DMS79 treated with DMSO at 0.1 percent for 48 hours (cell line): ENCODE results near the gene GJC2.

Source experiments
- DNase-seq: peaks from one replicate; lab custom pipeline; 2025; lab: John Stamatoyannopoulos, UW

The GJC2 gene

DNA sequence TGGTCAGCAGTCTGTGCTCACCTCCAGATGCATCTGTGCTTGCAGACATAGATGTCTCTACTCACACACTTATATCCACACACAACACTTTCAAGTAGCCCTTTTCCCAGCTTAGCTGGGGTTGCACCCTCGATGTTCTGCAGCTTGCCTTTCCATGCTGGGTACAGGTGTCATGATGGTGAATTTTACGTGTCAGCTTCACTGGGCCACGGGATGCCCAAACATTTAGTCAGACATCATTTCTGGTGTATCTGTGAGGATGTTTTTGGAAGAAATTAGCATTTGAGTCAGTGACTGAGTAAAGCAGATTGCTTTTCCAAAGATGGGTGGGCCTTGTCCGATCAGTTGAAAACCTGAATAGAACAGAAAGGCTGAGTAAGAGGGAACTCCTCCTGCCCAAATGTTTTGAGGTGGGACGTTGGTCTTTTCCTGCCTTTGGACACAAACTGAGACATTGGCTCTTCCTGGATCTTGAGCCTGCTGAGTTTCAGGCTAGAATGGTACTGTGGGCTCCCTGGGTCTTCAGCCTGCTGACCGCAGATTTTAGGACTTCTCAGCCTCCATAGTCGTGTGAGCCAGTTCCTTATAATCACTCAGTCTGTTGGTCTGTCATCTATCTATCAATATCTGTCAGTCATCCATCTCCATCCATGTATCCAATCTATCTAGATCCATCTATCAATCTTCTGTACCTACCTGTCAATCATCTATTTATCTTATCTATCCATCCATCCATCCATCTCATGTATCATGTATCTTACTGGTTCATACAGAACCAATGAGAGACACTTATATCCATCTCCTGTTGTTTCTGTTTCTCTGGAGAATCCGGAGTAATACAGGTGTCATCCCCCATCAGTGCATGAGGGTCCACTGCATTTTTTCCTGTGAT lies 45.4 kb downstream of the GJC2 start:
- DNase-seq: no peak

- no peak for DNase-seq
Observed at GRCh38 chr1:228197555-228198147, 47.9 kb downstream of the GJC2 start.

DNA sequence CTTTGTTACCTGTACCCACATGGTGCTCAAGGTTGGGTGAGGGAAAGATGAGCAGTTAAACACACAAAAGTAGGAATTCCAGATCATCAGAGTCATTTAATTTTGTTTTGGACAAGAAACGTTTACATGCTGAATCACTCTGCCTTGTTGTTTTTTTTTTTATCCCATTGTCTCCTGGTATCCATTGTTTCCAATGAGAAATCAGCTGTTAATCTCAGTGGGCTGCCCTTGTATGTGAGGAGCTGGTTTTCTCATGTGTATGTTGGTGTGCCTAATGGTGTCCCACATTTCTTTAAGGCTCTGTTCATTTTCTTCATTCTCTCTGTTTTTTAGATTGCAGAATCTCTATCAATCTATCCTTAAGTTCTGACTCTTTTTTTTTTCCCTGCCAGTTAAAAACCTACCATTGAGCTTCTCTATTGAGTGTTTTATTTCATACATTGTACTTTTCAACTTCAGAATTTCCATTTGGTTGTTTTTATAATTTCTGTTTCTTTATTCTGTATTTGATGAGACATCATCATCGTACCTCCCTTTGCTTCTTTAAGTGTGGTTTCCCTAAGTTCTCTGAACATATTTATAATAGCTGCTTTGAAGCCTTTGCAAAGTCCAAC lies 49.4 kb downstream of the GJC2 start:
- no peak for DNase-seq

- DNase-seq: no peak
Observed at GRCh38 chr1:228204958-228205357, 55.2 kb downstream of the GJC2 start.

DNA sequence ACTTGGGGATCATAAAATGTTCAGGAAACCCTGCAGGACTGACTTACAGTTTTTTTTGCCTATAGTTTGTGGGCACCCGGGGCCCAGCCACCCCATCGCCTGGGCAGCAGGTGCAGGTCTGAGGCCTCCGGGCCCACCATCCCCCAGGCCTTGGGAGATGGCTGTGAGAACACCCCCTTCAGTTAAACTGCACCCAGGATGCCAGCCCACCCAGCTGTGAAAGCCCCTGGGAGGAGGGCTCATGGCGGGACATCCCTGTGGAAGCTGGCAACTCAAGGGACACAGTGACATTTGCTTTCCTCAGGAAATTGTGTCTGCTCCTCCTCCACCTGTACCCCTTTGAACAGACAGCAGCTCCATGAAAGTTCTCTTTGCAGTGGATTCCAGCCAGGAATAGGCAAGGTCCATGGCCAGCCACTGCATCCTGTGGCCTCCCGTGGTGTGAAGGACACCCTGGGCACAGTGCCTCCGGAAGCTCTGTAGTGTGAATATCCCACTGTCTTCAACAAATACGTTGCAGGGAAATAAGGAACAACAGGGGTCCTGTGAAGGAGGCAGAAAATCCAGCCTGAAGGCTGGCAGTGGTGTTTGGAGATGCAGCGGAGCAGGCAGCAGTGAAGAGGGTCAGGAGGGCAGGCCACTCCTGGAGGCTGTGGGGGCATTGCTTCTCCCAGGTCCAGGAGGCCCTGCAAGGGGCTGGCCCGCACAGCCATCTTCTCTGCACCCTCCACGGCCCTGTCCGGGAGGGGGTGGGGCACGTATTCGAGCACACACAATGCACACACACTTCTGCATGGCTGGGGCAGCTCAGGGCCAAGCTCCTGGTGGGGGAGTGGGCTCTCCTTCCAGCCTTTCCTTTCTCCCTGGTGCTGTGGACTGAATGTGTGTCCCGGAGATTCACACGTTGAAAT lies 56.1 kb downstream of the GJC2 start:
- peak; percentile 5 for DNase-seq

DNA sequence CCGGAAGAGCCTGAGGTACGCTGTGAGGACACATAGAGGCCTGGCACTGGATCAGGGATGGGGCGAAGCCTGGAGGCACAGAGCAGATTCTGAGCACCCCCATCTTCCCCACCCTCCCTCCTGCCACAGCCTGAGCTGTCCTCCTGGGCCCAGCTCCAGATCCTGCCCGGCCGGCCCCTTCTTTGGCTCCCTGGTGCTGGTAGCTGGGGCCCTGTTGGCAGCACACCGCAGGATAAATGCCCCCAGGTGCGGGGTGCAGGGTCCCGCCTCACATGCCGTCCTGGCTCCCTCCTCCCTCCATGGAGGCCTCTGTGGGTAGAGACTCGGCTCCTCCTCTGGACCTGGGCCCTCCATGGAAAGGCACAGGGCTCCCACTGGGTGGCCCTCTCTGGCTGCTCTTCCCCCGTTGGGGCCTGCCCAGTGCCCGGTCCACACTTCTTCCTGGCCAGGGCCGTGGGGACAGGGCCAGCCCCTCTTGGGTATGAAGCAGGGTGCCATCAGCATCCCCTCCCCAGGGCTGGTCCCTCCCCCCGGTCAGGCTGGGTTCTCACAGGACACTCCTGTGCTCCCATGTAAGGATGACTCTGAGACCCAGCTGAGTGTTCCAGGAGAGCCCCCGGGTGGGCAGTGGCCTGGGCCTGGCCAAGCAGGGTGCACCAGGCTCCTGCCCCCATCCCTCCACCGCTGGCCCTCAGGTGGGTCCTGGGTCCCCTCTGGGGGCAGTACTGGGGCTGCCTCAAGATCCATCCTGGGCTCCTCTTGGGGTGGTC lies 57.0 kb downstream of the GJC2 start:
- no peak for DNase-seq

DNA sequence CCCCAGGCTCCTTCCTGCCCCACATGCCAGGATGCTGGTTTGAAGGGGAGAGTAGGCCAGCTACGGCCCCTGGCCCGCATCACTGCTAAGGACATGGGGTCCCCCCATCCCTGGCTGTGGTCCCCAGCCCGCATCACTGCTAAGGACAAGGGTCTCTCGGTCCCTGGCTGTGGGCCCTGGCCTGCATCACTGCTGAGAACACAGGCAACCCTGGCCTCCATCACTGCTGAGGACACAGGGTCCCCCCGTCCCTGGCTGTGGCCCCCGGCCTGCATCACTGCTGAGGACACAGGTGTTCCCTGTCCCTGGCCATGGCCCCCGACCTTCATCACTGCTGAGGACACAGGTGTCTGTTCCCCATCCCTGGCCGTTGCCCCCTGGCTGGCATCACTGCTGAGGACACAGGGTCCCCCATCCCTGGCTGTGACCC lies 57.7 kb downstream of the GJC2 start:
- DNase-seq: no peak

DNA sequence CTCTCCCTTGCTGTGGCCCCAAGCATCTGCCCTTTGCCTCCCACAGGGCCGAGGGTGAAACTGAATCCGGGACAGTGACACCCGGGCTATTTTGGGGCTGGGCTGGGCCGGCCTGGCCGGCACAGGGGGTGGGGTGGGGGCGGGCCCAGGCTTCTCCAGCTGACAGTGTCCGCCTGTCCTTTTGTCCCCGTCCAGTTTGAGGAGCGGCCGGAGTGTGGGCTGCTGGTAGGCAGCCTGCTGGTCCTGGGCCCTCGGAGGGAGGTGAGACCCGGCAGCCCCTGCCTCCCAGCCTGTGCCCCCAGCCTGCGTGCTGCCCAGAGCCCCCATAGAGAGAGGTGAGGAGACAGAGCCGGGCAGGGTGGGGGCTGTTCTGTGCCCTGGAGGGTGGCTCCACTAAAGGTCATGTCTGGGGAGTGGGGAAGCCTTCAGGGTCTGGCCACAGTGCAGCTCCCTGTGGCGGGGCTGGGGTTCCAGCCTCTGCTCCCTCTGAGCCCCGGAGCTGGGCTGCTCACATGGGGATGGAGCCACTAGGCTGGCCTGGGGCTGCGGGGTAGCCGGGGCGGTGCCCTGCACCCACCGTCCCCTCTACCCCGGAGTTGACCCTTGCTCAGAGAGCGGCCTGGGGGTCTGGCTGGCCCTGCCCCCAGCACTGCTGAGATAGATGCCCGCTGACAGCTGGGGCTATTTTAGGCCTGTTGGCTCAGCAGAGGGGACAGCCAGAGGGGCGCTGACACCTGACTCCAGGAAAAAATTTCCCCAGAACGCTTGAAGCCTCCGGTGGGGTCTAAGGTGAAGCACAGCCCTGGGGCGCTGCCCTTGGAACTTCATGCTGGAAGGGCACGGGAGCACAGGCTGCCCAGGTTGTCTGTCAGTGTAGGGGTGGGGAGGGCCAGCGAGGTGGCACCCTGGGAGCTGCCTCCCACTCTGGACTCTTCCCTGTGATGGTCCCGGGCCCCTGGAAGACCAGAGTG lies 58.4 kb downstream of the GJC2 start, which contains the start of gene OBSCN:
OBSCN (plus strand) TSS at position 194 of the 971 bp plus-strand sequence. CDS start 3,740 bp downstream, outside the sequence.
- no peak for DNase-seq

DNA sequence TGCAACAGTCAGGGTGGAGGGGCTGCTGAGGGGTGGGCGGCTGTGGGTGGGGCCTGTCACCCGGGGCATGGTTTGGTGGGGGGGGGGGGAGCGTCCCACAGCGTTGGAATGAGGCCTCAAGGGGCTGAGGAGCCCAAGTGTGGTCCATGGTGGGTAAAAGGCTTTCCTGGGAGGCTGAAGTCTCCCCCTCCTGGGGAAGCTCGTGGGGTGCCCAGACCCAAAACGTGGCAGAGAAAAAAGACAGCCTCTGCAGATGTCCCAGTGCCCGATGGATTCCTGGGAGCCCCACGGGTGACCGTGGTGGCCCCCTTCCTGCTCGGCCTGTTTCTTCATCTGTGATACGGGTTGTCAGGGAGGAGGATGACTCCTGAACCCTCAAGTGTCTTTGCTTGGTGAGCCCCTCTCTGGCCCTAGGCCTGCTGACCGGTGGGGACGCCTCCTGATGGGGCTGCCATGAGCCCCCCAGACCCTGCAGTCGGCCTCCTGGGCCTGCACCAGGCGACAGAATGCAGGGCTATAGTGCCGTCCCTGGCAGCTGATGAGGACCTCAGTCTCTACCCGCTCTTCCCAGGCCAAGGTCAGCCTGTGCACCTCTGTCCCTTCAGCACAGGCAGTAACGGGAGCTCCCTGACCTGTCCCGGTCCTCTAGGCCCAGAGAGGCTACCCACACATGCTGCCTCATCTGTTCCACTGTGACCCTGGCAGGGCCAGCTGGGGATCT lies 59.3 kb downstream of the GJC2 start:
- no peak for DNase-seq
